Measurements from ENCODE around the gene UBTF.

GRCh38 chr17:44218344-44219107, 949 bp downstream of the UBTF start:
- TF ChIP-seq ZFP36 (IDR thresholded peaks at IDR 0.05; ENCODE audit: borderline replicate concordance, partially characterized antibody) (no peak), MAZ (IDR thresholded peaks at IDR 0.05; ENCODE audit: borderline replicate concordance, low read depth, low read length) (no peak; the same call in 1 of the 2 replicates)
